HepG2 (cell line): ENCODE results near the gene RAB3B. TPM values are rescaled to one million over a fixed set of nuclear protein-coding genes. Genes with fewer than 3 reads are reported as not detected.

Experiments used
- ARID2 ChIP-seq: sonication (generic); formaldehyde crosslinking; IDR thresholded peaks from 2 replicates; pipeline ENCODE4 v1.8.1; 2022; ENCODE audit warnings: mild to moderate bottlenecking, missing genetic modification reagents, borderline replicate concordance
- ETV6 ChIP-seq: sonication (generic); formaldehyde crosslinking; conservative IDR thresholded peaks from 2 replicates; pipeline ENCODE4 v1.4.0; 2020; ENCODE audit warnings: missing genetic modification reagents
- GATAD1 ChIP-seq: IDR thresholded peaks from 2 replicates; pipeline ENCODE4 v1.6.1; 2016; ENCODE audit warnings: missing genetic modification reagents, missing compliant biosample characterization
- TGIF2 ChIP-seq: IDR thresholded peaks from 2 replicates; pipeline ENCODE4 v1.6.1; 2016; ENCODE audit warnings: control low read depth, missing compliant biosample characterization
- YY1 ChIP-seq: IDR thresholded peaks from 2 replicates; pipeline ENCODE4 v1.6.1; 2011; ENCODE audit warnings: low read length, low read depth, moderate library complexity, mild to moderate bottlenecking; ENCODE audit not compliant: insufficient read depth, insufficient replicate concordance
- ZNF160 ChIP-seq: sonication (generic); formaldehyde crosslinking; IDR thresholded peaks from 2 replicates; pipeline ENCODE4 v1.8.0; 2022; ENCODE audit warnings: mild to moderate bottlenecking, inconsistent platforms, missing genetic modification reagents
- ZNF205 ChIP-seq: IDR thresholded peaks from 2 replicates; pipeline ENCODE4 v1.6.1; 2018; ENCODE audit warnings: missing biosample characterization, missing genetic modification reagents
- ZNF263 ChIP-seq: sonication (generic); formaldehyde crosslinking; IDR thresholded peaks from 2 replicates; pipeline ENCODE4 v1.4.0; 2020; ENCODE audit warnings: missing genetic modification reagents
- ZNF558 ChIP-seq: sonication (generic); formaldehyde crosslinking; IDR thresholded peaks from 2 replicates; pipeline ENCODE4 v1.9.0; 2022; ENCODE audit warnings: mild to moderate bottlenecking, missing genetic modification reagents, borderline replicate concordance
- ZNF839 ChIP-seq: sonication (generic); formaldehyde crosslinking; IDR thresholded peaks from 2 replicates; pipeline ENCODE4 v1.4.0; 2020; ENCODE audit warnings: missing genetic modification reagents, mild to moderate bottlenecking, borderline replicate concordance
- ZSCAN12 ChIP-seq: sonication (generic); formaldehyde crosslinking; IDR thresholded peaks from 2 replicates; pipeline ENCODE4 v1.9.0; 2021; ENCODE audit warnings: mild to moderate bottlenecking, missing genetic modification reagents
- polyA plus RNA-seq, 8 experiments: library from polyadenylated mRNA; depleted of rRNA in 3 of 8; stranded (reverse) in 7 of 8; unstranded in 1 of 8; fragments of >200 nt; fragmentation: Illumina TruSeq in 4 of 8; extraction: Trizol in 4 of 8; gene quantifications; 2 replicates each; pipeline versions ENCODE4 v1.2.1 to v1.2.3, GENCODE V29; 2011 to 2016; ENCODE audit warnings: low read depth in 4 of 8, missing spikeins in 1 of 8, mixed read lengths in 1 of 8; ENCODE audit not compliant: insufficient read depth in 1 of 8
- total RNA-seq, 5 experiments: library from RNA; depleted of rRNA; stranded (reverse); fragments of >200 nt; fragmentation: Illumina TruSeq; extraction: Trizol; gene quantifications; 2 replicates each; pipeline ENCODE4 v1.2.3, GENCODE V29; 2016; ENCODE audit warnings: low read depth in 1 of 5
- TF ChIP-seq, protein P1 (sequence below): sonication (generic); formaldehyde crosslinking; IDR thresholded peaks from 2 replicates; pipeline ENCODE4 v1.5.0; 2020; ENCODE audit warnings: mild to moderate bottlenecking, missing genetic modification reagents
- TF ChIP-seq, protein P2 (sequence below): sonication (generic); formaldehyde crosslinking; IDR thresholded peaks from 2 replicates; pipeline ENCODE4 v1.9.0; 2022; ENCODE audit warnings: missing genetic modification reagents, mild to moderate bottlenecking, borderline replicate concordance
- TF ChIP-seq, protein P3 (sequence below): sonication (generic); formaldehyde crosslinking; IDR thresholded peaks from 2 replicates; pipeline ENCODE4 v1.4.0; 2020; ENCODE audit warnings: missing genetic modification reagents
- TF ChIP-seq, protein P4 (sequence below): sonication (generic); formaldehyde crosslinking; IDR thresholded peaks from 2 replicates; pipeline ENCODE4 v1.4.0; 2020; ENCODE audit warnings: missing genetic modification reagents
- TF ChIP-seq, protein P5 (sequence below): IDR thresholded peaks from 2 replicates; pipeline ENCODE4 v1.6.1; 2016; ENCODE audit warnings: missing biosample characterization, missing genetic modification reagents, low read depth
- TF ChIP-seq, protein P6 (sequence below), 2 experiments: sonication (generic) in 1 of 2; formaldehyde crosslinking in 1 of 2; IDR thresholded peaks; 2 replicates each; pipeline versions ENCODE4 v1.4.0 to v1.6.1; 2018 to 2020; ENCODE audit warnings: missing genetic modification reagents in 2 of 2, borderline replicate concordance in 1 of 2, low read depth in 1 of 2, mild to moderate bottlenecking in 1 of 2, missing biosample characterization in 1 of 2

The RAB3B gene
- total and polyA plus RNA-seq, 2 of the 13 experiments (the other 11 are each of a cell fraction or from before 2014, with no cell fraction given): 1.0 to 1.2 TPM

DNA sequence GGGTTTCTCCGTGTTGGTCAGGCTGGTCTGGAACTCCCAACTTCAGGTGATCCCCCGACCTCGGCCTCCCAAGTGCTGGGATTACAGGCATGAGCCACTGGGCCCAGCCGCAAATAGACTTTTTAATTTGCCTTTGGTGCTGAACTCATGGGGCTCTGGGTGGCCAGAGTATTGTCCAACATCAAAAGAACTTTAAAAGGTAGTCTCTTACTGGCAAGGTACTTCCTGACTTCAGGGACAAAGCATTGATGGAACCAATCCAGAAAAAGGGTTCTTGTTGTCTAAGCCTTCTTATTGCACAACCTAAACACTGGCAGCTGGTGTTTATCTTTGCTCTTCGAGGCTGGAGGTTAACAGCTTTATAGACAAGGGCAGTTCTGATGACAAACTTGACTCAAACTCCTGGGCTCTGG is 46.9 kb upstream of the RAB3B start (continued):
- TF ChIP-seq ZNF839 (CRISPR knock-in tag) (no peak), TGIF2 (CRISPR knock-in tag) (peak; percentile 79), YY1 (no peak), ZNF160 (CRISPR knock-in tag) (no peak), ZNF205 (CRISPR knock-in tag) (peak; percentile 79), ETV6 (CRISPR knock-in tag) (no peak), ZNF558 (no peak), GATAD1 (CRISPR knock-in tag) (peak; percentile 74), ARID2 (CRISPR knock-in tag) (no peak), ZSCAN12 (CRISPR knock-in tag) (no peak), ZNF263 (CRISPR knock-in tag) (no peak)
- TF ChIP-seq, protein P1, sequence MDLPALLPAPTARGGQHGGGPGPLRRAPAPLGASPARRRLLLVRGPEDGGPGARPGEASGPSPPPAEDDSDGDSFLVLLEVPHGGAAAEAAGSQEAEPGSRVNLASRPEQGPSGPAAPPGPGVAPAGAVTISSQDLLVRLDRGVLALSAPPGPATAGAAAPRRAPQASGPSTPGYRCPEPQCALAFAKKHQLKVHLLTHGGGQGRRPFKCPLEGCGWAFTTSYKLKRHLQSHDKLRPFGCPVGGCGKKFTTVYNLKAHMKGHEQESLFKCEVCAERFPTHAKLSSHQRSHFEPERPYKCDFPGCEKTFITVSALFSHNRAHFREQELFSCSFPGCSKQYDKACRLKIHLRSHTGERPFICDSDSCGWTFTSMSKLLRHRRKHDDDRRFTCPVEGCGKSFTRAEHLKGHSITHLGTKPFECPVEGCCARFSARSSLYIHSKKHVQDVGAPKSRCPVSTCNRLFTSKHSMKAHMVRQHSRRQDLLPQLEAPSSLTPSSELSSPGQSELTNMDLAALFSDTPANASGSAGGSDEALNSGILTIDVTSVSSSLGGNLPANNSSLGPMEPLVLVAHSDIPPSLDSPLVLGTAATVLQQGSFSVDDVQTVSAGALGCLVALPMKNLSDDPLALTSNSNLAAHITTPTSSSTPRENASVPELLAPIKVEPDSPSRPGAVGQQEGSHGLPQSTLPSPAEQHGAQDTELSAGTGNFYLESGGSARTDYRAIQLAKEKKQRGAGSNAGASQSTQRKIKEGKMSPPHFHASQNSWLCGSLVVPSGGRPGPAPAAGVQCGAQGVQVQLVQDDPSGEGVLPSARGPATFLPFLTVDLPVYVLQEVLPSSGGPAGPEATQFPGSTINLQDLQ (CRISPR knock-in tag): no peak
- TF ChIP-seq, protein P2, sequence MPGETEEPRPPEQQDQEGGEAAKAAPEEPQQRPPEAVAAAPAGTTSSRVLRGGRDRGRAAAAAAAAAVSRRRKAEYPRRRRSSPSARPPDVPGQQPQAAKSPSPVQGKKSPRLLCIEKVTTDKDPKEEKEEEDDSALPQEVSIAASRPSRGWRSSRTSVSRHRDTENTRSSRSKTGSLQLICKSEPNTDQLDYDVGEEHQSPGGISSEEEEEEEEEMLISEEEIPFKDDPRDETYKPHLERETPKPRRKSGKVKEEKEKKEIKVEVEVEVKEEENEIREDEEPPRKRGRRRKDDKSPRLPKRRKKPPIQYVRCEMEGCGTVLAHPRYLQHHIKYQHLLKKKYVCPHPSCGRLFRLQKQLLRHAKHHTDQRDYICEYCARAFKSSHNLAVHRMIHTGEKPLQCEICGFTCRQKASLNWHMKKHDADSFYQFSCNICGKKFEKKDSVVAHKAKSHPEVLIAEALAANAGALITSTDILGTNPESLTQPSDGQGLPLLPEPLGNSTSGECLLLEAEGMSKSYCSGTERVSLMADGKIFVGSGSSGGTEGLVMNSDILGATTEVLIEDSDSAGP (CRISPR knock-in tag): peak; percentile 37
- TF ChIP-seq, protein P3, sequence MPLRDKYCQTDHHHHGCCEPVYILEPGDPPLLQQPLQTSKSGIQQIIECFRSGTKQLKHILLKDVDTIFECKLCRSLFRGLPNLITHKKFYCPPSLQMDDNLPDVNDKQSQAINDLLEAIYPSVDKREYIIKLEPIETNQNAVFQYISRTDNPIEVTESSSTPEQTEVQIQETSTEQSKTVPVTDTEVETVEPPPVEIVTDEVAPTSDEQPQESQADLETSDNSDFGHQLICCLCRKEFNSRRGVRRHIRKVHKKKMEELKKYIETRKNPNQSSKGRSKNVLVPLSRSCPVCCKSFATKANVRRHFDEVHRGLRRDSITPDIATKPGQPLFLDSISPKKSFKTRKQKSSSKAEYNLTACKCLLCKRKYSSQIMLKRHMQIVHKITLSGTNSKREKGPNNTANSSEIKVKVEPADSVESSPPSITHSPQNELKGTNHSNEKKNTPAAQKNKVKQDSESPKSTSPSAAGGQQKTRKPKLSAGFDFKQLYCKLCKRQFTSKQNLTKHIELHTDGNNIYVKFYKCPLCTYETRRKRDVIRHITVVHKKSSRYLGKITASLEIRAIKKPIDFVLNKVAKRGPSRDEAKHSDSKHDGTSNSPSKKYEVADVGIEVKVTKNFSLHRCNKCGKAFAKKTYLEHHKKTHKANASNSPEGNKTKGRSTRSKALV (CRISPR knock-in tag): peak; percentile 85
- TF ChIP-seq, protein P4, sequence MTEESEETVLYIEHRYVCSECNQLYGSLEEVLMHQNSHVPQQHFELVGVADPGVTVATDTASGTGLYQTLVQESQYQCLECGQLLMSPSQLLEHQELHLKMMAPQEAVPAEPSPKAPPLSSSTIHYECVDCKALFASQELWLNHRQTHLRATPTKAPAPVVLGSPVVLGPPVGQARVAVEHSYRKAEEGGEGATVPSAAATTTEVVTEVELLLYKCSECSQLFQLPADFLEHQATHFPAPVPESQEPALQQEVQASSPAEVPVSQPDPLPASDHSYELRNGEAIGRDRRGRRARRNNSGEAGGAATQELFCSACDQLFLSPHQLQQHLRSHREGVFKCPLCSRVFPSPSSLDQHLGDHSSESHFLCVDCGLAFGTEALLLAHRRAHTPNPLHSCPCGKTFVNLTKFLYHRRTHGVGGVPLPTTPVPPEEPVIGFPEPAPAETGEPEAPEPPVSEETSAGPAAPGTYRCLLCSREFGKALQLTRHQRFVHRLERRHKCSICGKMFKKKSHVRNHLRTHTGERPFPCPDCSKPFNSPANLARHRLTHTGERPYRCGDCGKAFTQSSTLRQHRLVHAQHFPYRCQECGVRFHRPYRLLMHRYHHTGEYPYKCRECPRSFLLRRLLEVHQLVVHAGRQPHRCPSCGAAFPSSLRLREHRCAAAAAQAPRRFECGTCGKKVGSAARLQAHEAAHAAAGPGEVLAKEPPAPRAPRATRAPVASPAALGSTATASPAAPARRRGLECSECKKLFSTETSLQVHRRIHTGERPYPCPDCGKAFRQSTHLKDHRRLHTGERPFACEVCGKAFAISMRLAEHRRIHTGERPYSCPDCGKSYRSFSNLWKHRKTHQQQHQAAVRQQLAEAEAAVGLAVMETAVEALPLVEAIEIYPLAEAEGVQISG (CRISPR knock-in tag): peak; percentile 66
- TF ChIP-seq, protein P5, sequence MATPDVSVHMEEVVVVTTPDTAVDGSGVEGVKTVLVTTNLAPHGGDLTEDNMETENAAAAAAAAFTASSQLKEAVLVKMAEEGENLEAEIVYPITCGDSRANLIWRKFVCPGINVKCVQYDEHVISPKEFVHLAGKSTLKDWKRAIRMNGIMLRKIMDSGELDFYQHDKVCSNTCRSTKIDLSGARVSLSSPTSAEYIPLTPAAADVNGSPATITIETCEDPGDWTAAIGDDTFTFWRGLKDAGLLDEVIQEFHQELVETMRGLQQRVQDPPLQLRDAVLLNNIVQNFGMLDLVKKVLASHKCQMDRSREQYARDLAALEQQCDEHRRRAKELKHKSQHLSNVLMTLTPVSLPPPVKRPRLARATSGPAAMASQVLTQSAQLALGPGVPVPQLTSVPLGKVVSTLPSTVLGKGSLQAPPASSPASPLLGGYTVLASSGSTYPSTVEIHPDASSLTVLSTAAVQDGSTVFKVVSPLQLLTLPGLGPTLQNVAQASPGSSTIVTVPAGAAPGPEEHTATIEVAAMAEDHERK (CRISPR knock-in tag): no peak; the same call in 1 of the 2 replicates
- TF ChIP-seq, protein P6, sequence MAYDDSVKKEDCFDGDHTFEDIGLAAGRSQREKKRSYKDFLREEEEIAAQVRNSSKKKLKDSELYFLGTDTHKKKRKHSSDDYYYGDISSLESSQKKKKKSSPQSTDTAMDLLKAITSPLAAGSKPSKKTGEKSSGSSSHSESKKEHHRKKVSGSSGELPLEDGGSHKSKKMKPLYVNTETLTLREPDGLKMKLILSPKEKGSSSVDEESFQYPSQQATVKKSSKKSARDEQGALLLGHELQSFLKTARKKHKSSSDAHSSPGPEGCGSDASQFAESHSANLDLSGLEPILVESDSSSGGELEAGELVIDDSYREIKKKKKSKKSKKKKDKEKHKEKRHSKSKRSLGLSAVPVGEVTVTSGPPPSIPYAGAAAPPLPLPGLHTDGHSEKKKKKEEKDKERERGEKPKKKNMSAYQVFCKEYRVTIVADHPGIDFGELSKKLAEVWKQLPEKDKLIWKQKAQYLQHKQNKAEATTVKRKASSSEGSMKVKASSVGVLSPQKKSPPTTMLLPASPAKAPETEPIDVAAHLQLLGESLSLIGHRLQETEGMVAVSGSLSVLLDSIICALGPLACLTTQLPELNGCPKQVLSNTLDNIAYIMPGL (CRISPR knock-in tag; IDR thresholded peaks at IDR 0.05; ENCODE audit: borderline replicate concordance in 1 of 2, low read depth in 1 of 2): peak; percentile 18 to 67; a peak in 2 of 4 replicates
